ENCODE results near the gene BCL6. TPM values are rescaled to one million over a fixed set of nuclear protein-coding genes. Genes with fewer than 3 reads are reported as not detected.

The BCL6 gene
- total RNA-seq, 2 experiments from 2014 or later, result 13.7 to 14.0 TPM

- intact Hi-C loops (cut with micrococcal nuclease), result no loop called here
- H3K4me1 Mint-ChIP-seq (ENCODE audit: low read depth), result no peaks in the 10 kb centered on the region
- no peaks in the 10 kb centered on the region for H3K27me3 Mint-ChIP-seq
- DNase-seq, result no peak
- no peak for TF ChIP-seq CTCF (IDR thresholded peaks at IDR 0.05)
- ATAC-seq, result no peak
- no peak overlapping the region for H3K4me3 Mint-ChIP-seq
- no peak overlapping the region for H3K27ac Mint-ChIP-seq
- ChIA-PET CTCF (interaction anchor here (1.4 to 7.2 kb wide), 3 partner anchors 27 to 387 kb away, joined by 4 to 43 read pairs (median 5); no protein-coding TSS in a partner anchor), POLR2A (no interaction called here)
- no peaks in the 10 kb centered on the region for H3K9me3 Mint-ChIP-seq
- no peaks in the 10 kb centered on the region for H3K36me3 Mint-ChIP-seq (ENCODE audit: low read depth)
Measured at GRCh38 chr3:187706971-187707370, 38.3 kb downstream of the BCL6 start.

GRCh38 chr3:187705164-187705563, 40.1 kb downstream of the BCL6 start:
- no peak for ATAC-seq
- no peak overlapping the region for H3K4me3 Mint-ChIP-seq
- no peak for TF ChIP-seq CTCF (IDR thresholded peaks at IDR 0.05)
- H3K27ac Mint-ChIP-seq, result no peak overlapping the region
- intact Hi-C loops (cut with micrococcal nuclease), result no loop called here
- H3K4me1 Mint-ChIP-seq (ENCODE audit: low read depth), result no peaks in the 10 kb centered on the region
- H3K36me3 Mint-ChIP-seq (ENCODE audit: low read depth), result no peaks in the 10 kb centered on the region
- CTCF ChIA-PET, result interaction anchor here (1.0 to 7.2 kb wide), 5 partner anchors 9 to 89 kb away, joined by 3 to 43 read pairs (median 5); no protein-coding TSS in a partner anchor
- DNase-seq, result no peak
- no peaks in the 10 kb centered on the region for H3K27me3 Mint-ChIP-seq
- POLR2A ChIA-PET, result no interaction called here
- H3K9me3 Mint-ChIP-seq, result no peaks in the 10 kb centered on the region

GRCh38 chr3:187702507-187703033, 42.7 kb downstream of the BCL6 start, which contains the start of gene RTP2:
Gene RTP2, minus strand, starts transcription at chr3:187702557. Its CDS starts 429 bp downstream, at chr3:187702128.
- intact Hi-C loops (cut with micrococcal nuclease), result no loop called here
- CTCF ChIA-PET, result interaction anchor here (1.2 to 7.2 kb wide), 7 partner anchors 9 to 383 kb away, joined by 3 to 43 read pairs (median 6); no protein-coding TSS in a partner anchor
- Mint-ChIP-seq H3K9me3 (no peaks in the 10 kb centered on the region), H3K27me3 (no peaks in the 10 kb centered on the region), H3K4me1 (ENCODE audit: low read depth) (no peaks in the 10 kb centered on the region), H3K27ac (no peak within 1 kb of the TSS), H3K36me3 (ENCODE audit: low read depth) (no peaks in the 10 kb centered on the region), H3K4me3 (no peak within 1 kb of the TSS)
- no peak for TF ChIP-seq CTCF (IDR thresholded peaks at IDR 0.05)
- no peak for ATAC-seq
- no peak for DNase-seq
- POLR2A ChIA-PET, result no interaction called here

- POLR2A ChIA-PET, result interaction anchor here (0.8 kb wide), 1 partner anchor 9 kb away, joined by 3 read pairs; no protein-coding TSS in a partner anchor
- Mint-ChIP-seq H3K27me3 (peaks cover 6% of the 10 kb centered on the region), H3K4me3 (no peak overlapping the region), H3K36me3 (ENCODE audit: low read depth) (no peaks in the 10 kb centered on the region), H3K27ac (no peak overlapping the region), H3K9me3 (no peaks in the 10 kb centered on the region), H3K4me1 (ENCODE audit: low read depth) (no peaks in the 10 kb centered on the region)
- no peak for ATAC-seq
- DNase-seq, result no peak
- CTCF ChIA-PET, result interaction anchor here (1.8 to 7.2 kb wide), 4 partner anchors 15 to 381 kb away, joined by 7 to 43 read pairs (median 18); no protein-coding TSS in a partner anchor
- intact Hi-C loops (cut with micrococcal nuclease), result no loop called here
- no peak for TF ChIP-seq CTCF (IDR thresholded peaks at IDR 0.05)
Measured at GRCh38 chr3:187700249-187700648, 45.0 kb downstream of the BCL6 start.

Measured in activated CD8-positive, alpha-beta T cell treated with anti-CD3 and anti-CD28 coated beads for 36 hours (primary cell).